HEK293 (cell line): ENCODE data around the gene LINC00237.

ENCODE experiments used
- CTCF ChIP-seq: fragments of 450-650 bp; formaldehyde crosslinking; IDR thresholded peaks from 2 replicates; pipeline ENCODE4 v1.5.1; 2016; ENCODE audit warnings: missing biosample characterization, missing genetic modification characterization
- MEIS1 ChIP-seq: sonication (generic); formaldehyde crosslinking; IDR thresholded peaks from 2 replicates; pipeline ENCODE4 v1.8.1; 2022; ENCODE audit warnings: missing genetic modification reagents, mild to moderate bottlenecking, borderline replicate concordance
- REST ChIP-seq: fragments of 450-650 bp; formaldehyde crosslinking; IDR thresholded peaks from 2 replicates; pipeline ENCODE4 v1.5.1; 2016; ENCODE audit warnings: missing biosample characterization, missing genetic modification characterization
- YY1 ChIP-seq: fragments of 450-650 bp; formaldehyde crosslinking; IDR thresholded peaks from 2 replicates; pipeline ENCODE4 v1.5.1; 2018; ENCODE audit warnings: missing biosample characterization, missing genetic modification characterization
- ZBTB11 ChIP-seq: fragments of 450-650 bp; formaldehyde crosslinking; conservative IDR thresholded peaks from 2 replicates; pipeline ENCODE4 v1.5.1; 2016; ENCODE audit warnings: low read depth, missing biosample characterization, missing genetic modification characterization
- ZNF121 ChIP-seq: fragments of 450-650 bp; formaldehyde crosslinking; IDR thresholded peaks from 2 replicates; pipeline ENCODE4 v1.5.1; 2016; ENCODE audit warnings: missing biosample characterization, missing genetic modification characterization
- ZNF138 ChIP-seq: fragments of 450-650 bp; formaldehyde crosslinking; IDR thresholded peaks from 2 replicates; pipeline ENCODE4 v1.5.1; 2016; ENCODE audit warnings: missing biosample characterization, missing genetic modification characterization, borderline replicate concordance
- ZNF155 ChIP-seq: fragments of 450-650 bp; formaldehyde crosslinking; IDR thresholded peaks from 2 replicates; pipeline ENCODE4 v1.5.1; 2016; ENCODE audit warnings: missing biosample characterization, missing genetic modification characterization
- ZNF18 ChIP-seq: fragments of 450-650 bp; formaldehyde crosslinking; IDR thresholded peaks from 2 replicates; pipeline ENCODE4 v1.5.1; 2016; ENCODE audit warnings: missing biosample characterization, missing genetic modification characterization
- ZNF555 ChIP-seq: fragments of 450-650 bp; formaldehyde crosslinking; conservative IDR thresholded peaks from 2 replicates; pipeline ENCODE4 v1.5.1; 2017; ENCODE audit warnings: missing biosample characterization, mild to moderate bottlenecking, missing genetic modification characterization, inconsistent platforms
- TF ChIP-seq, protein P1 (sequence below): sonication (generic); formaldehyde crosslinking; IDR thresholded peaks from 2 replicates; pipeline ENCODE4 v1.8.1; 2022; ENCODE audit warnings: mild to moderate bottlenecking, moderate library complexity, missing genetic modification reagents
- TF ChIP-seq, protein P2 (sequence below): fragments of 450-650 bp; formaldehyde crosslinking; IDR thresholded peaks from 2 replicates; pipeline ENCODE4 v1.5.1; 2016; ENCODE audit warnings: missing biosample characterization, missing genetic modification characterization

DNA sequence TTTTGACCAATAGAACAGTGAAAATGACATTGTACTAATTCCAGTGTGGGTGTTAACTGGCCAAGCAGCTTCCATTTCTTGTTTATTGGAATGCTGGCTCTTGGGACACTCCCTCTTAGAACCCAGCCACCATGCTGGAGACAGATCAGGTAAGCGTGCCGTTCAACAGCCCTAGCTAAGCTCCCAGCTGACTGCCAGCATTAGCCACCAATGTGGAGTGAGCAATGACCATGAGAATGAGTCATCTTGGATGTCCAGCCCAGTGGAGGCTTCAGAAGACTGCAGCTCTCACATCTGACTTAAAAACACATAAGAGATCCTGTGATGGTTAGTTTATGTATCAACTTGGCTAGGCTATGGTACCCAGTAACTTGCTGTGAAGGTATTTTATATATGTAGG is 3.0 kb upstream of the LINC00237 start:
- no peak for TF ChIP-seq YY1
- no peak for TF ChIP-seq CTCF (tag by site-specific recombination)
- TF ChIP-seq ZNF555 (tag by site-specific recombination), result no peak
- no peak for TF ChIP-seq ZBTB11 (tag by site-specific recombination)
- TF ChIP-seq ZNF138 (tag by site-specific recombination), result no peak
- TF ChIP-seq, protein P1, sequence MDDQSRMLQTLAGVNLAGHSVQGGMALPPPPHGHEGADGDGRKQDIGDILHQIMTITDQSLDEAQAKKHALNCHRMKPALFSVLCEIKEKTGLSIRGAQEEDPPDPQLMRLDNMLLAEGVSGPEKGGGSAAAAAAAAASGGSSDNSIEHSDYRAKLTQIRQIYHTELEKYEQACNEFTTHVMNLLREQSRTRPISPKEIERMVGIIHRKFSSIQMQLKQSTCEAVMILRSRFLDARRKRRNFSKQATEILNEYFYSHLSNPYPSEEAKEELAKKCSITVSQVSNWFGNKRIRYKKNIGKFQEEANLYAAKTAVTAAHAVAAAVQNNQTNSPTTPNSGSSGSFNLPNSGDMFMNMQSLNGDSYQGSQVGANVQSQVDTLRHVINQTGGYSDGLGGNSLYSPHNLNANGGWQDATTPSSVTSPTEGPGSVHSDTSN (CRISPR knock-in tag), result no peak
- TF ChIP-seq MEIS1, result no peak
- TF ChIP-seq ZNF121 (tag by site-specific recombination), result no peak
- no peak for TF ChIP-seq ZNF18 (tag by site-specific recombination)
- no peak for TF ChIP-seq ZNF155 (tag by site-specific recombination)
- TF ChIP-seq, protein P2, sequence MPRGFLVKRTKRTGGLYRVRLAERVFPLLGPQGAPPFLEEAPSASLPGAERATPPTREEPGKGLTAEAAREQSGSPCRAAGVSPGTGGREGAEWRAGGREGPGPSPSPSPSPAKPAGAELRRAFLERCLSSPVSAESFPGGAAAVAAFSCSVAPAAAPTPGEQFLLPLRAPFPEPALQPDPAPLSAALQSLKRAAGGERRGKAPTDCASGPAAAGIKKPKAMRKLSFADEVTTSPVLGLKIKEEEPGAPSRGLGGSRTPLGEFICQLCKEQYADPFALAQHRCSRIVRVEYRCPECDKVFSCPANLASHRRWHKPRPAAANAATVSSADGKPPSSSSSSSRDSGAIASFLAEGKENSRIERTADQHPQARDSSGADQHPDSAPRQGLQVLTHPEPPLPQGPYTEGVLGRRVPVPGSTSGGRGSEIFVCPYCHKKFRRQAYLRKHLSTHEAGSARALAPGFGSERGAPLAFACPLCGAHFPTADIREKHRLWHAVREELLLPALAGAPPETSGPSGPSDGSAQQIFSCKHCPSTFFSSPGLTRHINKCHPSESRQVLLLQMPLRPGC (tag by site-specific recombination), result no peak
- no peak for TF ChIP-seq REST (tag by site-specific recombination)
